GM12878 (cell line): Measurements from ENCODE around the gene ANKDD1A. TPM values are rescaled to one million over a fixed set of nuclear protein-coding genes. Genes with fewer than 3 reads are reported as not detected.

Experiments
- ATAC-seq: fragments of 200-7000 bp; cut with Tn5 transposase; 3 replicates; pipeline ENCODE4 v1.9.1; 2020; ENCODE audit warnings: mild to moderate bottlenecking, moderate library complexity
- BruUV-seq: library from RNA; stranded (reverse); fragments of 400-500 nt; replicated peaks from 2 replicates; lab custom pipeline; 2021; lab: Mats Ljungman, UMichigan
- CTCF ChIA-PET: fragments of 300-600 bp; sonication (Branson Sonifier 250); formaldehyde crosslinking; extraction: SDS; loops from one replicate; lab custom pipeline; 2021; ENCODE audit warnings: inconsistent platforms; lab: Yijun Ruan, JAX
- POLR2A ChIA-PET: fragments of 350-600 bp; formaldehyde crosslinking; extraction: SDS; loops from one replicate; lab custom pipeline; 2021; ENCODE audit warnings: inconsistent platforms; lab: Charles Lee
- RAD21 ChIA-PET: fragments of 300-600 bp; sonication (Branson Sonifier 250); formaldehyde crosslinking; loops from one replicate; lab custom pipeline; 2023; ENCODE audit warnings: antibody characterized with exemption; ENCODE audit not compliant: unreplicated experiment; lab: Charles Lee
- SMC1A ChIA-PET: fragments of 300-600 bp; sonication (Branson Sonifier 250); formaldehyde crosslinking; loops from one replicate; lab custom pipeline; 2023; ENCODE audit not compliant: unreplicated experiment, uncharacterized antibody; lab: Charles Lee
- DNase-seq: peaks from one replicate; pipeline ENCODE4 v3.0.0-alpha.2; 2011; ENCODE audit warnings: low read depth, low spot score
- FAIRE-seq: peaks from 3 replicates; lab custom pipeline; 2011; peaks lifted over from hg19 to GRCh38; lab: Jason Lieb, UNC
- H2AFZ ChIP-seq: 2 replicates; pipeline ENCODE4 v1.6.0; 2011; ENCODE audit warnings: low read depth, low read length, control low read depth; ENCODE audit not compliant: control insufficient read depth
- H3K27ac ChIP-seq: 2 replicates; pipeline ENCODE4 v1.5.1; 2011; ENCODE audit warnings: control low read depth; ENCODE audit not compliant: control insufficient read depth, insufficient read depth
- H3K27me3 ChIP-seq, 2 experiments: replicated peaks in 1 of 2; 2 replicates each; pipeline versions ENCODE4 v1.6.0 to v1.6.1; 2011; ENCODE audit warnings: low read length in 1 of 2; ENCODE audit not compliant: control insufficient read depth in 2 of 2, insufficient read depth in 2 of 2
- H3K36me3 ChIP-seq, 2 experiments: 2 replicates each; pipeline ENCODE4 v1.5.1; 2011; ENCODE audit warnings: low read length in 1 of 2; ENCODE audit not compliant: control insufficient read depth in 2 of 2, insufficient read depth in 2 of 2
- H3K4me1 ChIP-seq: 2 replicates; pipeline ENCODE4 v1.6.1; 2011; ENCODE audit warnings: mild to moderate bottlenecking, low read length, moderate library complexity, mixed read lengths; ENCODE audit not compliant: control insufficient read depth, insufficient read depth
- H3K4me2 ChIP-seq: 2 replicates; pipeline ENCODE4 v1.6.0; 2011; ENCODE audit warnings: control low read depth; ENCODE audit not compliant: control insufficient read depth, insufficient read depth
- H3K4me3 ChIP-seq: fragments of 200-600 bp; sonication (generic); 2 replicates; pipeline ENCODE4 v1.5.1; 2016
- H3K79me2 ChIP-seq: 2 replicates; pipeline ENCODE4 v1.6.0; 2011; ENCODE audit warnings: low read length; ENCODE audit not compliant: control insufficient read depth, insufficient read depth
- H3K9ac ChIP-seq: 2 replicates; pipeline ENCODE4 v1.8.0; 2011; ENCODE audit warnings: low read length, control low read depth, mixed read lengths; ENCODE audit not compliant: control insufficient read depth, insufficient read depth
- H3K9me3 ChIP-seq: replicated peaks from 3 replicates; pipeline ENCODE4 v1.5.1; 2011; ENCODE audit warnings: mild to moderate bottlenecking, low read length; ENCODE audit not compliant: control insufficient read depth, insufficient read depth
- H4K20me1 ChIP-seq: 2 replicates; pipeline ENCODE4 v1.6.0; 2011; ENCODE audit not compliant: control insufficient read depth, insufficient read depth
- FOXK2 ChIP-seq: fragments of 450-650 bp; IDR thresholded peaks from 2 replicates; pipeline ENCODE4 v1.6.1; 2017; ENCODE audit warnings: mild to moderate bottlenecking, moderate library complexity
- GATAD2B ChIP-seq: fragments of 450-650 bp; conservative IDR thresholded peaks from 2 replicates; pipeline ENCODE4 v1.6.1; 2017; ENCODE audit warnings: low read depth, mild to moderate bottlenecking, moderate library complexity
- KDM1A ChIP-seq: fragments of 200-600 bp; sonication (generic); IDR thresholded peaks from 2 replicates; pipeline ENCODE4 v1.6.1; 2016; ENCODE audit warnings: borderline replicate concordance
- KLF5 ChIP-seq: fragments of 450-650 bp; IDR thresholded peaks from 2 replicates; pipeline ENCODE4 v1.6.1; 2014; ENCODE audit warnings: mild to moderate bottlenecking; ENCODE audit not compliant: partially characterized antibody
- MEF2A ChIP-seq: IDR thresholded peaks from 2 replicates; pipeline ENCODE4 v1.6.1; 2011; ENCODE audit warnings: low read depth, mild to moderate bottlenecking, low read length, moderate library complexity; ENCODE audit not compliant: insufficient read depth
- NFIC ChIP-seq: IDR thresholded peaks from 2 replicates; pipeline ENCODE4 v1.6.1; 2012; ENCODE audit warnings: low read depth, mild to moderate bottlenecking, inconsistent platforms, low read length, moderate library complexity
- SUPT20H ChIP-seq: IDR thresholded peaks from 2 replicates; pipeline ENCODE4 v1.6.1; 2011; ENCODE audit warnings: low read depth, mild to moderate bottlenecking, low read length, moderate library complexity, borderline replicate concordance; ENCODE audit not compliant: control insufficient read depth
- YY1 ChIP-seq: IDR thresholded peaks from 2 replicates; pipeline ENCODE4 v1.6.1; 2011; ENCODE audit warnings: low read depth, mild to moderate bottlenecking, low read length
- ZBTB4 ChIP-seq: fragments of 450-650 bp; formaldehyde crosslinking; IDR thresholded peaks from 2 replicates; pipeline ENCODE4 v1.4.0; 2022; ENCODE audit warnings: mild to moderate bottlenecking, moderate library complexity
- ZBTB40 ChIP-seq: fragments of 450-650 bp; IDR thresholded peaks from 2 replicates; pipeline ENCODE4 v1.6.1; 2016; ENCODE audit warnings: mild to moderate bottlenecking, moderate library complexity, borderline replicate concordance
- ZNF217 ChIP-seq: fragments of 450-650 bp; IDR thresholded peaks from 2 replicates; pipeline ENCODE4 v1.6.1; 2017; ENCODE audit warnings: antibody characterized with exemption, mild to moderate bottlenecking
- ZNF592 ChIP-seq: fragments of 450-650 bp; IDR thresholded peaks from 2 replicates; pipeline ENCODE4 v1.6.1; 2017; ENCODE audit warnings: mild to moderate bottlenecking, moderate library complexity
- WGBS: methylation state at CpG from one replicate; pipeline ENCODE4 v1.1.6; 2016; ENCODE audit warnings: low lambda C conversion rate; ENCODE audit not compliant: insufficient replicate concordance, insufficient coverage; ENCODE audit errors: missing lambda C conversion rate; 5-methylcytosine and 5-hydroxymethylcytosine counted together
- in situ Hi-C: fragments of 300-500 bp; cut with MboI; formaldehyde crosslinking; loops from 9 replicates; pipeline ENCODE4 v1.14.3; 2018; ENCODE audit warnings: mixed read lengths
- intact Hi-C: fragments of 100-400 bp; cut with micrococcal nuclease; formaldehyde crosslinking; loops from one replicate; pipeline ENCODE4 v1.14.2; 2022; ENCODE audit not compliant: unreplicated experiment
- polyA plus RNA-seq, 11 experiments: library from polyadenylated mRNA; depleted of rRNA in 4 of 11; unstranded in 6 of 11; stranded (reverse) in 5 of 11; fragments of >200 nt; fragmentation: Nextera tagmentation in 4 of 11; fragmentation: Illumina TruSeq in 1 of 11; extraction: Ambion mirVana in 4 of 11; extraction: Trizol in 1 of 11; gene quantifications; 1 replicate in 1 of 11; 2 replicates in 10 of 11; pipeline versions ENCODE4 v1.2.1 to v1.2.3, GENCODE V29; 2011 to 2016; ENCODE audit warnings: inconsistent platforms in 2 of 11, missing spikeins in 2 of 11, low read depth in 1 of 11
- total RNA-seq, 4 experiments: library from RNA; depleted of rRNA in 3 of 4; stranded (reverse); fragments of >200 nt in 3 of 4; fragmentation: Illumina TruSeq in 1 of 4; extraction: Trizol in 1 of 4; gene quantifications; 2 replicates each; pipeline versions ENCODE4 v1.2.1 to v1.2.3, GENCODE V29; 2013 to 2021

Gene ANKDD1A
- total and polyA plus RNA-seq, 10 of the 15 experiments (the other 5 are each of a cell fraction or from before 2014, with no cell fraction given) = 1.5 to 6.6 (median 4.1) TPM

DNA sequence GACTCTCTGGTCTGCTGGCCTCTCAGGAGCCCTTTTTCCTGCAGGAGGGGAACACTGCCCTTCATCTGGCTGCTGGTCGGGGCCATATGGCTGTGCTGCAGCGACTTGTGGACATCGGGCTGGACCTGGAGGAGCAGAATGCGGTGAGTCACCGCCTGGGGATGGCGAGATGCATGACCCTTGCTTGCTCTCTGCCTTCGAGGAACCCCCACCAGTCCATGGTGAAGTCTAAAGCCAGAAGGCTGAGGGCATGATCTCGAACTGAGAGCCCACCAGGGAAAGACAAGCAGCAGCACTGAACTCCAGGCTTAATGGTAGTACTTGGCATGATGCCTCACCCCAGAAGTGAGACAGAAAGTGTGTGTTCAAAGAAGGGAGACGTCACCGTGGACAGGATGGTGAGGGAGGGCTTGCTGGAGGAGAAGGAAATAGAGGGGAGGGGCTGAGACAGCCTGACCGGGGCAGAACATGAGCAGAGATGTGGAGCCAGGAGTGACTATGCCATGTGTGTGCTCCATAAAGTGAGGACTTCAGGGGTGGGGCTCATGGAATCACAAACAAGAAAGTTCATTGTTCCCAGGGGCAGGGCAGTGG lies 19.2 kb downstream of the ANKDD1A start:
- Histone ChIP-seq H3K4me2 (peak overlapping the region; percentile 88), H3K4me3 (peak overlapping the region; percentile 24; the same call in 1 of the 2 replicates), H3K27ac (peak overlapping the region; percentile 71), H3K79me2 (no peaks in the 10 kb centered on the region), H2AFZ (peak overlapping the region; percentile 57), H3K9me3 (no peaks in the 10 kb centered on the region), H3K9ac (peak overlapping the region; percentile 45), H3K27me3 (no peaks in the 10 kb centered on the region), H4K20me1 (no peaks in the 10 kb centered on the region), H3K4me1 (peaks cover 38% of the 10 kb centered on the region), H3K36me3 (no peaks in the 10 kb centered on the region)
- FAIRE-seq = no peak
- BruUV-seq = no TSS peak
- DNase-seq = peak; percentile 16
- in situ Hi-C loops = no loop called here
- peak; percentile 47 for ATAC-seq
- CTCF ChIA-PET = interaction anchor here (1.0 kb wide), 1 partner anchor 96 kb away, joined by 3 read pairs; no protein-coding TSS in a partner anchor
- 75% methylated on average over 11 of the region's 11 CpGs for WGBS
- POLR2A ChIA-PET = interaction anchor here (0.6 to 1.4 kb wide), 3 partner anchors 9 to 94 kb away, joined by 3 to 6 read pairs (median 5); no protein-coding TSS in a partner anchor
- RAD21 ChIA-PET = interaction anchor here (0.6 to 1.5 kb wide), 2 partner anchors 12 to 36 kb away, joined by 3 read pairs; no protein-coding TSS in a partner anchor
- SMC1A ChIA-PET = interaction anchor here (0.8 kb wide), 1 partner anchor 9 kb away, joined by 3 read pairs; no protein-coding TSS in a partner anchor
- intact Hi-C loops = no loop called here
- TF ChIP-seq KDM1A (no peak), SUPT20H (no peak), NFIC (no peak), MEF2A (no peak), KLF5 (no peak), ZNF592 (no peak), YY1 (no peak), FOXK2 (no peak), ZBTB4 (CRISPR knock-in tag) (no peak), ZNF217 (no peak), GATAD2B (no peak), ZBTB40 (no peak)
